Measurements from ENCODE around the gene LRRC18. TPM values are rescaled to one million over a fixed set of nuclear protein-coding genes. Genes with fewer than 3 reads are reported as not detected.

Gene LRRC18
- total RNA-seq, 1 experiment from 2014 or later, result not detected

DNA sequence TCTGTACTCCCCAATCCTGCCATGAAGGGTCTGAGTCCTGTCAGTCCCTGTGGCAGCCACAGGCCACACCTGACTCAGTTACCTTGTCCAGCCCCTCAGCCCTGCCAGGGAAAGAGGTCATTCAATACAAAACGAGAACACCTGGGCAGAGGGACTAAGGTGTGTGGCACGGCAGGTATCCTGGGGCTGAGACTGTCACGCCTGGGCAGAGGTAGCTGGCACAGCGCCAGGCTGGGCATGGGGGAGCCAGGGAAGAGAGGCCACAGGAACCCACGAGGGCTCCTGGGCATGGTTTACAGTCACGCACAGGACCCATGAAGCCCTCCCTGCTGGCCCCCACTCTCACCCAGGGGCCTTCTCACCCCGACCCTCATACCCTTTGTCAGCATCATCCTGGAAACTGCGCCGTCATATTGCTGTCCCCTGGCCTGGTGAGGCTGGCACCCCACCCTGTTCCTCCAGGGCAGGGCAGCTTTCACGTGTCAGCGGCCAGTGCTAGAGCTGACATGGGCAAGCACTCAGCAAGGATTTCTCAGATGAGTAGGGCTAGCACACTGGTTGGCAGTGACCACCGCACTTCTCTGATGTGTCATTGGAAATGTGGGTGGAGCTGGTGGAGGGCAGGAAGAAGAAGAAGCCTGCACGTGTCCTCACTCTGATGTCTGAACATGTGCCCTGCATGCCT, 42.7 kb downstream of the LRRC18 start:
- intact Hi-C loops (cut with micrococcal nuclease), result no loop called here
- H3K4me3 Mint-ChIP-seq (ENCODE audit: unreplicated experiment), result no peak overlapping the region
- ChIA-PET CTCF (interaction anchor here (1.5 kb wide), 1 partner anchor 11 kb away, joined by 7 read pairs; no protein-coding TSS in a partner anchor), POLR2A (no interaction called here)
- no peaks in the 10 kb centered on the region for H3K4me1 Mint-ChIP-seq (ENCODE audit: insufficient read depth, unreplicated experiment)
- TF ChIP-seq, protein P1, sequence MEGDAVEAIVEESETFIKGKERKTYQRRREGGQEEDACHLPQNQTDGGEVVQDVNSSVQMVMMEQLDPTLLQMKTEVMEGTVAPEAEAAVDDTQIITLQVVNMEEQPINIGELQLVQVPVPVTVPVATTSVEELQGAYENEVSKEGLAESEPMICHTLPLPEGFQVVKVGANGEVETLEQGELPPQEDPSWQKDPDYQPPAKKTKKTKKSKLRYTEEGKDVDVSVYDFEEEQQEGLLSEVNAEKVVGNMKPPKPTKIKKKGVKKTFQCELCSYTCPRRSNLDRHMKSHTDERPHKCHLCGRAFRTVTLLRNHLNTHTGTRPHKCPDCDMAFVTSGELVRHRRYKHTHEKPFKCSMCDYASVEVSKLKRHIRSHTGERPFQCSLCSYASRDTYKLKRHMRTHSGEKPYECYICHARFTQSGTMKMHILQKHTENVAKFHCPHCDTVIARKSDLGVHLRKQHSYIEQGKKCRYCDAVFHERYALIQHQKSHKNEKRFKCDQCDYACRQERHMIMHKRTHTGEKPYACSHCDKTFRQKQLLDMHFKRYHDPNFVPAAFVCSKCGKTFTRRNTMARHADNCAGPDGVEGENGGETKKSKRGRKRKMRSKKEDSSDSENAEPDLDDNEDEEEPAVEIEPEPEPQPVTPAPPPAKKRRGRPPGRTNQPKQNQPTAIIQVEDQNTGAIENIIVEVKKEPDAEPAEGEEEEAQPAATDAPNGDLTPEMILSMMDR (IDR thresholded peaks at IDR 0.05; ENCODE audit: unreplicated experiment), result no peak
- no TSS peak for BruUV-seq (replicated peaks)
- DNase-seq (ENCODE audit: unreplicated experiment), result no peak
- H3K27me3 Mint-ChIP-seq (ENCODE audit: insufficient read depth, unreplicated experiment), result peaks cover 21% of the 10 kb centered on the region
- H3K36me3 Mint-ChIP-seq (ENCODE audit: insufficient read depth, unreplicated experiment), result no peaks in the 10 kb centered on the region
- no peak overlapping the region for H3K27ac Mint-ChIP-seq (ENCODE audit: low read depth, unreplicated experiment)
- H3K9me3 Mint-ChIP-seq (ENCODE audit: unreplicated experiment), result no peaks in the 10 kb centered on the region

- CTCF ChIA-PET, result interaction anchor here (1.0 kb wide), 1 partner anchor 19 kb away, joined by 3 read pairs; no protein-coding TSS in a partner anchor
- H3K27me3 Mint-ChIP-seq (ENCODE audit: insufficient read depth, unreplicated experiment), result peaks cover 17% of the 10 kb centered on the region
- no peak overlapping the region for H3K4me3 Mint-ChIP-seq (ENCODE audit: unreplicated experiment)
- DNase-seq (ENCODE audit: unreplicated experiment), result no peak
- no peak overlapping the region for H3K27ac Mint-ChIP-seq (ENCODE audit: low read depth, unreplicated experiment)
- no peaks in the 10 kb centered on the region for H3K9me3 Mint-ChIP-seq (ENCODE audit: unreplicated experiment)
- H3K36me3 Mint-ChIP-seq (ENCODE audit: insufficient read depth, unreplicated experiment), result no peaks in the 10 kb centered on the region
- no TSS peak for BruUV-seq (replicated peaks)
- TF ChIP-seq, protein P1 (IDR thresholded peaks at IDR 0.05; ENCODE audit: unreplicated experiment), result no peak
- POLR2A ChIA-PET, result no interaction called here
- intact Hi-C loops (cut with micrococcal nuclease), result no loop called here
- no peaks in the 10 kb centered on the region for H3K4me1 Mint-ChIP-seq (ENCODE audit: insufficient read depth, unreplicated experiment)
These were observed 43.8 kb downstream of the LRRC18 start for GRCh38 chr10:48895803-48896195.

DNA sequence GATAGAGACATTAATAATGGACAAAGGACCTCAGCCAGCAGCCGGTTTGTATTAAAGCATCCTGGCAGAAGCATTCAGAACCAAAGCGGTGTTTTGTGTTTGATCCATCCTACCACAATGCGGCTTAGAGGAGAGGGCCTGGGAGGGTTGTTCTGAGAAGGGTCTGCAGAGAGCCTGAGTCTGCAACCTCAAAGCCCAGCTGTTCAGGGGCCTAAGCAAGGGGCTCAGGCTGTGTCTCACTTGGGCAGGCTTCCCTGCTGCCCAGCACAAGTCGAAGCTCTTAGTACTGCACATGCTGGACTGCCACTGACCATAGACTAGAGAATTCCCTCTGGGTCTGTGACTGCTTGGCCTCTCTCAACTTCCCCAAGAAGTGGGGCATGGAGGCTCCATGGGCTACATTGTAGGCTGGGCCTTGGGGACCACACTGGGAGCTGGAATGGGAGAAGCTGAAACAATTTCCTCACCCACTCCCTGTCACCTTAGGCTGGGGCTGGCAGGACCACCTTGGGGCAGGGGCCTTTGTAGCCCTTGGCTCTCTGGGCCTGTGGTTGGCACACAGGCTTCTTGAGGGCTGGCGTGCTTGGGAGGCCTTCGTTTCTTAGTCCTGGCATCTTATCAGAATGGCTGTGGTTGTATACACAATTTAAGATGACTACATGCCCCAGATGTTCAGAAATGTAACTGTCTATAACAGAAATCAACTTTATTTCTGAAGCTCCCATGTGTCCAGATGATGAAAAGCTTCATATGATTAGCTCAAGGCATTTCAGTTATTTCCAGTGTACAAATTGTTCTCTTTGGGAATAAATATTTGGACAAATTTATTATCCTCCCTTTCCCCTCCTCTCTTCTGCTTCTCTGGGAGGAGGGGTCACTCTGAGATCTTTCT, 44.5 kb downstream of the LRRC18 start:
- intact Hi-C loops (cut with micrococcal nuclease), result no loop called here
- DNase-seq (ENCODE audit: unreplicated experiment), result no peak
- no peaks in the 10 kb centered on the region for H3K4me1 Mint-ChIP-seq (ENCODE audit: insufficient read depth, unreplicated experiment)
- TF ChIP-seq, protein P1 (IDR thresholded peaks at IDR 0.05; ENCODE audit: unreplicated experiment), result no peak
- no peaks in the 10 kb centered on the region for H3K9me3 Mint-ChIP-seq (ENCODE audit: unreplicated experiment)
- peaks cover 17% of the 10 kb centered on the region for H3K27me3 Mint-ChIP-seq (ENCODE audit: insufficient read depth, unreplicated experiment)
- H3K36me3 Mint-ChIP-seq (ENCODE audit: insufficient read depth, unreplicated experiment), result no peaks in the 10 kb centered on the region
- ChIA-PET POLR2A (no interaction called here), CTCF (interaction anchor here (0.9 to 1.0 kb wide), 2 partner anchors 19 to 20 kb away, joined by 3 read pairs; no protein-coding TSS in a partner anchor)
- H3K4me3 Mint-ChIP-seq (ENCODE audit: unreplicated experiment), result no peak overlapping the region
- H3K27ac Mint-ChIP-seq (ENCODE audit: low read depth, unreplicated experiment), result no peak overlapping the region
- BruUV-seq (replicated peaks), result no TSS peak

Data from MCF 10A (cell line).